H9 (cell line): Measurements from ENCODE around the gene TBXAS1. TPM values are rescaled to one million over a fixed set of nuclear protein-coding genes. Genes with fewer than 3 reads are reported as not detected.
A peak's percentile ranks its signal among the peaks of the same experiment; 100 is the strongest.

ENCODE experiments used
- DNase-seq: peaks from one replicate; pipeline ENCODE4 v3.0.0-alpha.2; 2017
- H2AFZ ChIP-seq: one replicate; pipeline ENCODE4 v1.6.1; 2013; ENCODE audit warnings: mild to moderate bottlenecking, low read length, control low read depth, moderate library complexity
- H2AK5ac ChIP-seq: 2 replicates; pipeline ENCODE4 v1.6.1; 2013; ENCODE audit warnings: low read length, control low read depth, mixed read lengths; ENCODE audit not compliant: insufficient read length
- H2BK120ac ChIP-seq: one replicate; pipeline ENCODE4 v1.6.1; 2013; ENCODE audit warnings: low read depth, mild to moderate bottlenecking, low read length, control low read depth, inconsistent platforms; ENCODE audit not compliant: poor library complexity, severe bottlenecking
- H2BK12ac ChIP-seq: 2 replicates; pipeline ENCODE4 v1.6.1; 2013; ENCODE audit warnings: low read length, control low read depth, mixed read lengths, low read depth; ENCODE audit not compliant: insufficient read length
- H2BK15ac ChIP-seq: 2 replicates; pipeline ENCODE4 v1.6.1; 2013; ENCODE audit warnings: low read depth, low read length, control low read depth
- H2BK20ac ChIP-seq: one replicate; pipeline ENCODE4 v1.6.1; 2013; ENCODE audit warnings: low read depth, mild to moderate bottlenecking, low read length, control low read depth, inconsistent platforms; ENCODE audit not compliant: poor library complexity, severe bottlenecking
- H2BK5ac ChIP-seq: 2 replicates; pipeline ENCODE4 v1.6.1; 2013; ENCODE audit warnings: low read length, control low read depth, mixed read lengths; ENCODE audit not compliant: insufficient read length
- H3K14ac ChIP-seq: 2 replicates; pipeline ENCODE4 v1.6.1; 2013; ENCODE audit warnings: low read length, control low read depth; ENCODE audit not compliant: insufficient read depth
- H3K18ac ChIP-seq: 2 replicates; pipeline ENCODE4 v1.6.1; 2013; ENCODE audit warnings: low read depth, mild to moderate bottlenecking, mixed read lengths, low read length, control low read depth; ENCODE audit not compliant: insufficient read length
- H3K23ac ChIP-seq: 2 replicates; pipeline ENCODE4 v1.6.1; 2013; ENCODE audit warnings: low read length, control low read depth, mixed read lengths, low read depth; ENCODE audit not compliant: insufficient read length
- H3K23me2 ChIP-seq: 2 replicates; pipeline ENCODE4 v1.6.1; 2013; ENCODE audit warnings: low read depth, mild to moderate bottlenecking, mixed read lengths, low read length, control low read depth; ENCODE audit not compliant: insufficient read length, poor library complexity, severe bottlenecking
- H3K27ac ChIP-seq: 2 replicates; pipeline ENCODE4 v1.5.1; 2013; ENCODE audit warnings: low read length, control low read depth, mixed read lengths, low read depth; ENCODE audit not compliant: insufficient read length
- H3K27me3 ChIP-seq: 2 replicates; pipeline ENCODE4 v1.6.1; 2013; ENCODE audit warnings: low read length, control low read depth, inconsistent platforms; ENCODE audit not compliant: insufficient read depth
- H3K4ac ChIP-seq: 2 replicates; pipeline ENCODE4 v1.6.1; 2013; ENCODE audit warnings: low read depth, mild to moderate bottlenecking, control low read depth, inconsistent platforms, low read length, moderate library complexity
- H3K4me1 ChIP-seq: 2 replicates; pipeline ENCODE4 v1.6.1; 2013; ENCODE audit warnings: low read length, control low read depth, inconsistent platforms; ENCODE audit not compliant: insufficient read depth
- H3K4me2 ChIP-seq: 2 replicates; pipeline ENCODE4 v1.6.1; 2013; ENCODE audit warnings: low read length, control low read depth, mixed read lengths; ENCODE audit not compliant: insufficient read length, insufficient read depth
- H3K56ac ChIP-seq: 2 replicates; pipeline ENCODE4 v1.6.1; 2013; ENCODE audit warnings: low read depth, mild to moderate bottlenecking, mixed read lengths, low read length, control low read depth; ENCODE audit not compliant: insufficient read length
- H3K79me1 ChIP-seq: 2 replicates; pipeline ENCODE4 v1.6.1; 2013; ENCODE audit warnings: low read depth, mild to moderate bottlenecking, moderate library complexity, low read length, control low read depth, inconsistent platforms; ENCODE audit not compliant: insufficient read depth, poor library complexity, severe bottlenecking
- H3K79me2 ChIP-seq: 2 replicates; pipeline ENCODE4 v1.6.1; 2013; ENCODE audit warnings: low read length, control low read depth, inconsistent platforms; ENCODE audit not compliant: insufficient read depth
- H3K9ac ChIP-seq: 2 replicates; pipeline ENCODE4 v1.6.1; 2013; ENCODE audit warnings: low read length, control low read depth, mixed read lengths; ENCODE audit not compliant: insufficient read length; ENCODE audit errors: extremely low read depth
- H3K9me3 ChIP-seq: one replicate; pipeline ENCODE4 v1.6.1; 2013; ENCODE audit warnings: low read depth, low read length, inconsistent platforms; ENCODE audit not compliant: control insufficient read depth
- H3T11ph ChIP-seq: one replicate; pipeline ENCODE4 v1.6.1; 2013; ENCODE audit warnings: mild to moderate bottlenecking, low read length, control low read depth, inconsistent platforms
- H4K20me1 ChIP-seq: one replicate; pipeline ENCODE4 v1.6.1; 2013; ENCODE audit not compliant: control insufficient read depth, insufficient read length, insufficient read depth
- H4K5ac ChIP-seq: 2 replicates; pipeline ENCODE4 v1.6.1; 2013; ENCODE audit warnings: low read depth, mild to moderate bottlenecking, mixed read lengths, low read length, control low read depth; ENCODE audit not compliant: insufficient read length
- H4K8ac ChIP-seq: replicated peaks from 2 replicates; pipeline ENCODE4 v1.6.1; 2013; ENCODE audit warnings: low read length, control low read depth, mixed read lengths, low read depth; ENCODE audit not compliant: insufficient read length
- H4K91ac ChIP-seq: 2 replicates; pipeline ENCODE4 v1.6.1; 2013; ENCODE audit warnings: low read depth, mild to moderate bottlenecking, moderate library complexity, mixed read lengths, low read length, control low read depth; ENCODE audit not compliant: insufficient read length
- H3K27ac Mint-ChIP-seq, 3 experiments: 2 replicates in 2 of 3; 3 replicates in 1 of 3; pipeline ENCODE4 v1.8.0; 2020 to 2021; ENCODE audit warnings: mixed read lengths in 3 of 3, mild to moderate bottlenecking in 1 of 3, moderate library complexity in 1 of 3
- H3K27me3 Mint-ChIP-seq: 2 replicates; pipeline ENCODE4 v1.8.0; 2021; ENCODE audit warnings: low read depth, mild to moderate bottlenecking, moderate library complexity, mixed read lengths
- H3K36me3 Mint-ChIP-seq, 3 experiments: 2 replicates in 2 of 3; 3 replicates in 1 of 3; pipeline ENCODE4 v1.8.0; 2020 to 2021; ENCODE audit warnings: low read depth in 3 of 3, mixed read lengths in 3 of 3; ENCODE audit not compliant: insufficient read depth in 1 of 3
- H3K4me1 Mint-ChIP-seq, 2 experiments: 2 replicates each; pipeline ENCODE4 v1.8.0; 2020; ENCODE audit warnings: mixed read lengths in 2 of 2
- H3K4me3 Mint-ChIP-seq, 2 experiments: 2 replicates in 1 of 2; 3 replicates in 1 of 2; pipeline ENCODE4 v1.8.0; 2020 to 2021; ENCODE audit warnings: mild to moderate bottlenecking in 2 of 2, mixed read lengths in 2 of 2, moderate library complexity in 1 of 2
- H3K9me3 Mint-ChIP-seq, 2 experiments: 2 replicates in 1 of 2; 3 replicates in 1 of 2; pipeline ENCODE4 v1.8.0; 2020; ENCODE audit warnings: mild to moderate bottlenecking in 2 of 2, mixed read lengths in 2 of 2, moderate library complexity in 1 of 2
- WGBS: extraction: QIAGEN DNeasy Blood & Tissue Kit; methylation state at CpG from one replicate; pipeline ENCODE4 v1.1.7; 2013; ENCODE audit warnings: missing lambda C conversion rate, low lambda C conversion rate, mixed read lengths; ENCODE audit not compliant: insufficient read length; ENCODE audit errors: extremely low coverage; 5-methylcytosine and 5-hydroxymethylcytosine counted together
- total RNA-seq: library from RNA; stranded (reverse); gene quantifications from 2 replicates; pipeline ENCODE4 v1.2.1, GENCODE V29; 2021
- TF ChIP-seq, protein P1 (sequence below): fragments of 200-600 bp; sonication (generic); conservative IDR thresholded peaks from 3 replicates; pipeline ENCODE4 v1.8.0; 2021; ENCODE audit warnings: antibody characterized with exemption, mild to moderate bottlenecking

The TBXAS1 gene
- total RNA-seq, 1 experiment from 2014 or later: 0.39 TPM

DNA sequence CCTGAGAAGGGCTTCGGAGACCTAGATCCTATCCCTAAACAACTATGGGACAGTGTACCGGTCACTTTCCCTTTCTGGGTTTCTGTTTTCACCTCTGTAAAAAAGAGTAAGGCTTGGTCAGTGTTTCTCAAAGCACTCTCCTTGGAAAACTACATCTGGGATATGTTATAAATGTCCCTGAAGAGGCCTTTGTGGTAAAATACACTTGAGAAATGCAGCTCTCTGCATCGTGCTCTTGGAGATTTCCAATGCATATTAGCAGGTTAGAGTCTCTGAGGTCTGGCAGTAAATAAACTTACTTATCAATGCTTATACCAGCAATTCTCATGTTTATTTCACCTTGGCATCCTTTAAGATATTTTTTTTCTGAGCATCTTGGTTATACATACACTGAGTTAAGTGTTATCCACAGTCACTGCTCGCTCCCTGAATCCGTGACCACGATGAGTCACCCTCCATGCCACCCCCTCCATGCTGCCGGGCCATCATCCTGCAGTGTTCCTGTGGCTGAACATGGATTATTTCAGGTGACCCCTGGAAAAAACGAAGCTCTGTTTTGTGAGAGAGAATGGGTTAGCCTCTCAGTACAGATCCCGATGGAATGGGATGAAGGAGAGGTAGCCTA, 3.3 kb upstream of the TBXAS1 start:
- Histone ChIP-seq H3K23me2 (no peaks in the 10 kb centered on the region), H3K23ac (no peak overlapping the region), H3K4me2 (no peak overlapping the region), H2BK5ac (no peak overlapping the region), H4K5ac (no peak overlapping the region), H4K20me1 (no peaks in the 10 kb centered on the region), H3T11ph (no peak overlapping the region), H3K27me3 (no peaks in the 10 kb centered on the region), H3K4me1 (no peaks in the 10 kb centered on the region), H3K79me2 (no peaks in the 10 kb centered on the region), H3K18ac (no peak overlapping the region), H4K91ac (no peak overlapping the region), H4K8ac (no peak overlapping the region), H3K14ac (no peak overlapping the region), H3K9me3 (no peaks in the 10 kb centered on the region), H3K9ac (no peak overlapping the region), H2AK5ac (no peak overlapping the region), H2BK120ac (no peak overlapping the region), H3K56ac (no peak overlapping the region), H3K27ac (no peak overlapping the region), H2BK12ac (no peak overlapping the region), H3K4ac (no peak overlapping the region), H2BK15ac (no peak overlapping the region), H3K79me1 (no peaks in the 10 kb centered on the region), H2AFZ (no peak overlapping the region), H2BK20ac (no peak overlapping the region)
- DNase-seq: no peak
- Mint-ChIP-seq H3K9me3 (no peaks in the 10 kb centered on the region; a peak in 1 of 5 replicates), H3K4me1 (peaks cover 7% of the 10 kb centered on the region in 2 experiments), H3K27me3 (peaks cover 7% of the 10 kb centered on the region), H3K4me3 (no peak overlapping the region), H3K27ac (peak overlapping the region in 2 of 3 experiments; percentile 10 to 75; a peak in 2 of 7 replicates), H3K36me3 (no peaks in the 10 kb centered on the region; a peak in 1 of 7 replicates)
- no CpG with 5 or more reads among the region's 9 CpGs for WGBS
- TF ChIP-seq, protein P1, sequence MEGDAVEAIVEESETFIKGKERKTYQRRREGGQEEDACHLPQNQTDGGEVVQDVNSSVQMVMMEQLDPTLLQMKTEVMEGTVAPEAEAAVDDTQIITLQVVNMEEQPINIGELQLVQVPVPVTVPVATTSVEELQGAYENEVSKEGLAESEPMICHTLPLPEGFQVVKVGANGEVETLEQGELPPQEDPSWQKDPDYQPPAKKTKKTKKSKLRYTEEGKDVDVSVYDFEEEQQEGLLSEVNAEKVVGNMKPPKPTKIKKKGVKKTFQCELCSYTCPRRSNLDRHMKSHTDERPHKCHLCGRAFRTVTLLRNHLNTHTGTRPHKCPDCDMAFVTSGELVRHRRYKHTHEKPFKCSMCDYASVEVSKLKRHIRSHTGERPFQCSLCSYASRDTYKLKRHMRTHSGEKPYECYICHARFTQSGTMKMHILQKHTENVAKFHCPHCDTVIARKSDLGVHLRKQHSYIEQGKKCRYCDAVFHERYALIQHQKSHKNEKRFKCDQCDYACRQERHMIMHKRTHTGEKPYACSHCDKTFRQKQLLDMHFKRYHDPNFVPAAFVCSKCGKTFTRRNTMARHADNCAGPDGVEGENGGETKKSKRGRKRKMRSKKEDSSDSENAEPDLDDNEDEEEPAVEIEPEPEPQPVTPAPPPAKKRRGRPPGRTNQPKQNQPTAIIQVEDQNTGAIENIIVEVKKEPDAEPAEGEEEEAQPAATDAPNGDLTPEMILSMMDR: no peak
